Upper lobe of left lung (tissue), 4 donors: ENCODE data around the gene GPC1.
"Not testable (repeated sequence)": the region's sequence is repeated elsewhere in the genome, so short reads cannot be mapped to it uniquely, and the experiment has no call there.

ENCODE experiments used
- POLR2A ChIP-seq, 4 donors: fragments of 450-650 bp; IDR thresholded peaks; one replicate each; pipeline ENCODE4 v1.5.1; 2016 to 2017; ENCODE audit warnings: antibody characterized with exemption in 4 of 4, mild to moderate bottlenecking in 2 of 4
- POLR2AphosphoS5 ChIP-seq, 2 donors: sonication (generic); formaldehyde crosslinking; IDR thresholded peaks; one replicate each; pipeline ENCODE4 v1.5.1; 2017; ENCODE audit warnings: antibody characterized with exemption in 2 of 2

- not testable (repeated sequence) for TF ChIP-seq POLR2A, POLR2AphosphoS5 (IDR thresholded peaks at IDR 0.05)
Measured at GRCh38 chr2:240497082-240497481, 61.6 kb downstream of the GPC1 start.
